Adrenal gland (tissue), 5 donors: Measurements from ENCODE around the gene SPRY1.

Source experiments
- CTCF ChIP-seq, 6 experiments: fragments of 450-650 bp in 4 of 6; fragments of 200-600 bp in 2 of 6; sonication (generic) in 1 of 6; IDR thresholded peaks; 1 replicate in 5 of 6; 2 replicates in 1 of 6; pipeline versions ENCODE4 v1.5.1 to v1.8.0; 2016 to 2021; ENCODE audit warnings: antibody characterized with exemption in 6 of 6, mild to moderate bottlenecking in 2 of 6, moderate library complexity in 1 of 6
- POLR2A ChIP-seq, 2 donors: fragments of 450-650 bp; IDR thresholded peaks; one replicate each; pipeline ENCODE4 v1.6.1; 2017; ENCODE audit warnings: antibody characterized with exemption in 2 of 2, mild to moderate bottlenecking in 2 of 2, moderate library complexity in 1 of 2
- donor health status: DM: no; HTN: no; CAD: no.

- TF ChIP-seq CTCF (IDR thresholded peaks at IDR 0.05) (no peak), POLR2A (IDR thresholded peaks at IDR 0.05) (no peak)
Measured at GRCh38 chr4:123397144-123398065, 810 bp downstream of the SPRY1 start.
